LNCaP clone FGC (cell line): ENCODE results near the gene LCE3C.
A peak's percentile ranks its signal among the peaks of the same experiment; 100 is the strongest.

Source experiments
- DNase-seq: peaks from one replicate; pipeline ENCODE4 v3.0.0-alpha.2; 2011; ENCODE audit warnings: low read depth
- H3K4me3 ChIP-seq: 2 replicates; pipeline ENCODE4 v1.5.1; 2011; ENCODE audit warnings: mild to moderate bottlenecking, low read depth, low read length, control low read depth
- CTCF ChIP-seq: IDR thresholded peaks from 2 replicates; pipeline ENCODE4 v1.5.1; 2012; ENCODE audit warnings: mild to moderate bottlenecking; ENCODE audit not compliant: control insufficient read depth, insufficient read depth; ENCODE audit errors: extremely low read depth

LCE3C gene

DNA sequence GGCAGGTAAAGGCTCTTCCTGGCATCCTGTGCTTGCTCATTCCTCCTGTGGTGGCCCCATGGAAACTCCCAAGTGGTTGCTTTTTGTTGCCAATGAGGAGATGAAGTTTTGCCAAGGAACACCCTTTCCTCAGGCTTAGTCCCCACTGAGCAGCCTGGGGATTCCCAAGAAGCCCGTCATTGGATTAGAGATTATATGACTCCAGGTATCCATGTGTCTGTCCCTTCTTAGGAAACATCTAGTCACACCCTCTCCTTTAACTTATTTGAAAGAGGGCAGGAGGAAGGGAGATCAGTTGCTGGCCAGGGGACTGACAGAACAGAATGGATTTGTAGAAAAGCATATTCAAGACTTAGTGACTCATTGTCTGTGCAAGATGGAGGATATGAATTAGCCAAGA is 26.7 kb downstream of the LCE3C start:
- H3K4me3 ChIP-seq: no peak overlapping the region
- DNase-seq: no peak

GRCh38 chr1:152630596-152630995 is 30.6 kb downstream of the LCE3C start:
- no peak for TF ChIP-seq CTCF
- DNase-seq: no peak
- H3K4me3 ChIP-seq: no peak overlapping the region

More for the DNA sequence above, 26.7 kb downstream of the LCE3C start:
- no peak for TF ChIP-seq CTCF

GRCh38 chr1:152640351-152640750 is 40.3 kb downstream of the LCE3C start:
- no peak overlapping the region for H3K4me3 ChIP-seq
- TF ChIP-seq CTCF: no peak
- no peak for DNase-seq

DNA sequence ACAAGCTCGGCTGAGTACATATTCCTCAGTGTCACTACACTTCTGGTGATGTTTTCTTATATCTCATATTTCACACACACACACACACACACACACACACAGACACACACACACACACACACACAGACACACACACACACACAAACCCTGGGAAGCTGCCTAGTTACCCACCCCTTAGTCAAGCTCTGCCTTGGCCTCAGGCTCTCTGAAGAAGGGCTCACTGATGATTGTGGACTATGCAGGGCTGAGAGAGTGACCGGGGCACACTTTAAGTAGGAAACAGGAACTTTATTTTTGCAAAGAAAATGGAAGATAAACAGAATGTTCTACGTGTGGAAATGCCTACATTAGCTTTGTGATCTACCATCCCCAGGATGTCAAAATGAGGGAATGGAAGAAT is 43.9 kb downstream of the LCE3C start:
- H3K4me3 ChIP-seq: no peak overlapping the region
- no peak for DNase-seq
- TF ChIP-seq CTCF: no peak

DNA sequence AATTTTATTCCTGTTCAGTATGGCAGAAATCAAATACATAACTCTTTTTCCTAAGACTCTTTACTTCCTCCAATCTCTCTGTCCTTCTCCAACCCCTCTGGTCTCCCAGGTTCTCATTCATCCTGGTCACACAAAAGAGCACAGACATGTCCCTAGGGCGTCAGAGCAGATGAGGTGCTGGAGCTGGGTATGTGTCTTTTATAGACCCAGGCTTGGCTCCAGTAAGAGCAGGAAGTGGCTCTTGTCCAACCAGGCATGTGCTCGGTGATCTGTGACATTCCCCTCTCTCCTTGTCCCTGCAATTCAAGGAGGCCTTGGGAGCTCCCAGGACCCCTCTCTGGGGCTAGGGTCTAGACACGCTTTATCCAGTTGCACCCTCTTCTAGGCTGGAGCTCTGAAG is 45.1 kb downstream of the LCE3C start:
- DNase-seq: peak; percentile 66
- TF ChIP-seq CTCF: no peak
- no peak overlapping the region for H3K4me3 ChIP-seq

DNA sequence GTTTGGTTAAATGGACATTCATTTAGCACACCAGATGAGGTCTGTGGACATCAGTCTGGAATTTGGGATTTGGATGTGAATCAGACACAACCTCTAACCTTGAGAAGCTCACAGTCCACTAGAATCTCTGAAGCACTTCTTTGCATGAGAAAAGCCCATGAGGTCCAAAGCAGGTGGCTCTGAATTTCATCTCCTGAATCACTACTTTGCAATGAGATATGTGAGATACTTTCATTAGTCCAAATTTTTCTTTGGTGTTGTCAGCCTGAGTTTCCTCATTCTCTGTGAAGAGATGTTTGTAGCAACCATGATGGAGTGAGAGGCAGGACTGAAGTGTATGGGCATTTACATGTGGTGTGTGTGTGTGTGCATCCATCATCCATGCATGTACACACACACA is 46.6 kb downstream of the LCE3C start:
- DNase-seq: no peak
- no peak for TF ChIP-seq CTCF
- no peak overlapping the region for H3K4me3 ChIP-seq
